CD4-positive, CD25-positive, alpha-beta regulatory T cell (primary cell): ENCODE measurements around the gene ABCA8. TPM values are rescaled to one million over a fixed set of nuclear protein-coding genes. Genes with fewer than 3 reads are reported as not detected.

Experiments
- ATAC-seq, 2 donors: fragments of 150-1000 bp; cut with Tn5 transposase; one replicate each; pipeline ENCODE4 v1.10.0; 2021; ENCODE audit warnings: low read depth in 2 of 2, moderate number of reproducible peaks in 2 of 2, moderate library complexity in 1 of 2
- DNase-seq, 3 donors: peaks; one replicate each; pipeline versions ENCODE4 v3.0.0 to v3.0.0-alpha.2; 2012 to 2022; ENCODE audit warnings: mixed read lengths in 1 of 3
- H3K27ac ChIP-seq: one replicate; pipeline ENCODE4 v1.7.0; 2013; ENCODE audit warnings: mild to moderate bottlenecking, low read length; ENCODE audit not compliant: insufficient read depth, poor library complexity, severe bottlenecking
- H3K27me3 ChIP-seq: one replicate; pipeline ENCODE4 v1.7.0; 2013; ENCODE audit warnings: low read length; ENCODE audit not compliant: control insufficient read depth, insufficient read depth
- H3K36me3 ChIP-seq: one replicate; pipeline ENCODE4 v1.7.0; 2013; ENCODE audit warnings: mild to moderate bottlenecking, low read length, moderate library complexity; ENCODE audit not compliant: control insufficient read depth, insufficient read depth
- H3K4me1 ChIP-seq: 2 replicates; pipeline ENCODE4 v1.7.0; 2013; ENCODE audit warnings: mild to moderate bottlenecking, low read length; ENCODE audit not compliant: insufficient read depth, control insufficient read depth, poor library complexity, severe bottlenecking
- H3K4me3 ChIP-seq: one replicate; pipeline ENCODE4 v1.7.0; 2013; ENCODE audit warnings: low read depth, mild to moderate bottlenecking, low read length, moderate library complexity
- H3K9me3 ChIP-seq, 2 experiments: 1 replicate in 1 of 2; 2 replicates in 1 of 2; pipeline ENCODE4 v1.7.0; 2013; ENCODE audit warnings: low read length in 2 of 2, mild to moderate bottlenecking in 1 of 2, moderate library complexity in 1 of 2; ENCODE audit not compliant: control insufficient read depth in 2 of 2
- H3K27ac Mint-ChIP-seq, 3 donors: one replicate each; pipeline ENCODE4 v1.8.0; 2020 to 2022; ENCODE audit warnings: mild to moderate bottlenecking in 3 of 3, mixed read lengths in 3 of 3, moderate library complexity in 2 of 3
- H3K27me3 Mint-ChIP-seq: one replicate; pipeline ENCODE4 v1.8.0; 2022; ENCODE audit warnings: mild to moderate bottlenecking, mixed read lengths
- H3K36me3 Mint-ChIP-seq: one replicate; pipeline ENCODE4 v1.8.0; 2020; ENCODE audit warnings: mixed read lengths
- H3K4me1 Mint-ChIP-seq, 4 donors: one replicate each; pipeline ENCODE4 v1.8.0; 2020 to 2022; ENCODE audit warnings: mixed read lengths in 4 of 4, mild to moderate bottlenecking in 1 of 4
- H3K4me3 Mint-ChIP-seq, 4 donors: one replicate each; pipeline ENCODE4 v1.8.0; 2020 to 2022; ENCODE audit warnings: mild to moderate bottlenecking in 4 of 4, mixed read lengths in 4 of 4, moderate library complexity in 3 of 4
- H3K9me3 Mint-ChIP-seq, 7 donors: one replicate each; pipeline ENCODE4 v1.8.0; 2020 to 2022; ENCODE audit warnings: mixed read lengths in 7 of 7, mild to moderate bottlenecking in 3 of 7, moderate library complexity in 2 of 7
- polyA plus RNA-seq, 4 donors: library from polyadenylated mRNA; unstranded; fragments of 300-500 nt; fragmentation: Illumina TruSeq; gene quantifications; one replicate each; pipeline ENCODE4 v1.2.3, GENCODE V29; 2021
- total RNA-seq: library from RNA; stranded (reverse); gene quantifications from one replicate; pipeline ENCODE4 v1.2.3, GENCODE V29; 2022

Gene ABCA8
- total and polyA plus RNA-seq, 5 donors from 2014 or later: not detected

- no peak overlapping the region for H3K27ac ChIP-seq
- DNase-seq (no peak), ATAC-seq (no peak)
- H3K27ac Mint-ChIP-seq: no peak overlapping the region
- H3K36me3 Mint-ChIP-seq: no peaks in the 10 kb centered on the region
- H3K27me3 Mint-ChIP-seq: peaks cover 5% of the 10 kb centered on the region
- H3K4me1 ChIP-seq: no peaks in the 10 kb centered on the region
- H3K36me3 ChIP-seq: no peaks in the 10 kb centered on the region
- no peaks in the 10 kb centered on the region for H3K4me1 Mint-ChIP-seq
- no peaks in the 10 kb centered on the region for H3K9me3 ChIP-seq
- H3K27me3 ChIP-seq: no peaks in the 10 kb centered on the region
- H3K9me3 Mint-ChIP-seq: peaks cover 0 to 9% (median 3%) of the 10 kb centered on the region in 7 donors
- no peak overlapping the region for H3K4me3 ChIP-seq
- no peak overlapping the region for H3K4me3 Mint-ChIP-seq
Measured at GRCh38 chr17:68878226-68878885, 76.8 kb downstream of the ABCA8 start.

GRCh38 chr17:68871447-68871846 lies 83.7 kb downstream of the ABCA8 start:
- peaks cover 0 to 5% (median 0%) of the 10 kb centered on the region in 7 donors for H3K9me3 Mint-ChIP-seq

GRCh38 chr17:68870976-68871375 lies 84.2 kb downstream of the ABCA8 start:
- no peaks in the 10 kb centered on the region for H3K27me3 Mint-ChIP-seq
- H3K27ac ChIP-seq: no peak overlapping the region
- H3K36me3 Mint-ChIP-seq: no peaks in the 10 kb centered on the region
- no peak overlapping the region for H3K27ac Mint-ChIP-seq
- no peaks in the 10 kb centered on the region for H3K36me3 ChIP-seq
- ATAC-seq (no peak), DNase-seq (no peak)
- H3K27me3 ChIP-seq: peaks cover 2% of the 10 kb centered on the region
- H3K4me3 ChIP-seq: no peak overlapping the region
- no peaks in the 10 kb centered on the region for H3K9me3 ChIP-seq
- no peaks in the 10 kb centered on the region for H3K4me1 Mint-ChIP-seq
- H3K9me3 Mint-ChIP-seq: peaks cover 0 to 7% (median 0%) of the 10 kb centered on the region in 7 donors
- no peak overlapping the region for H3K4me3 Mint-ChIP-seq
- H3K4me1 ChIP-seq: no peaks in the 10 kb centered on the region

More at GRCh38 chr17:68871447-68871846, 83.7 kb downstream of the ABCA8 start:
- H3K4me1 ChIP-seq: no peaks in the 10 kb centered on the region
- no peaks in the 10 kb centered on the region for H3K36me3 Mint-ChIP-seq
- DNase-seq (no peak), ATAC-seq (no peak)
- H3K9me3 ChIP-seq: no peaks in the 10 kb centered on the region
- H3K4me3 Mint-ChIP-seq: no peak overlapping the region
- no peak overlapping the region for H3K4me3 ChIP-seq
- H3K36me3 ChIP-seq: no peaks in the 10 kb centered on the region
- peaks cover 2% of the 10 kb centered on the region for H3K27me3 ChIP-seq
- H3K27me3 Mint-ChIP-seq: no peaks in the 10 kb centered on the region
- no peak overlapping the region for H3K27ac ChIP-seq
- H3K27ac Mint-ChIP-seq: no peak overlapping the region
- no peaks in the 10 kb centered on the region for H3K4me1 Mint-ChIP-seq

GRCh38 chr17:68870161-68870826 lies 84.9 kb downstream of the ABCA8 start:
- Histone ChIP-seq H3K27me3 (peaks cover 2% of the 10 kb centered on the region), H3K36me3 (no peaks in the 10 kb centered on the region), H3K4me1 (no peaks in the 10 kb centered on the region), H3K4me3 (no peak overlapping the region), H3K9me3 (no peaks in the 10 kb centered on the region), H3K27ac (no peak overlapping the region)
- no peak overlapping the region for H3K4me3 Mint-ChIP-seq
- ATAC-seq (no peak), DNase-seq (no peak)
- H3K4me1 Mint-ChIP-seq: no peaks in the 10 kb centered on the region
- H3K36me3 Mint-ChIP-seq: no peaks in the 10 kb centered on the region
- peaks cover 0 to 7% (median 0%) of the 10 kb centered on the region in 7 donors for H3K9me3 Mint-ChIP-seq
- H3K27me3 Mint-ChIP-seq: no peaks in the 10 kb centered on the region
- H3K27ac Mint-ChIP-seq: no peak overlapping the region

GRCh38 chr17:68868708-68869107 lies 86.5 kb downstream of the ABCA8 start:
- no peaks in the 10 kb centered on the region for H3K4me1 ChIP-seq
- no peak overlapping the region for H3K4me3 Mint-ChIP-seq
- no peak overlapping the region for H3K27ac ChIP-seq
- H3K4me3 ChIP-seq: no peak overlapping the region
- no peaks in the 10 kb centered on the region for H3K36me3 ChIP-seq
- H3K27me3 ChIP-seq: peaks cover 2% of the 10 kb centered on the region
- no peaks in the 10 kb centered on the region for H3K27me3 Mint-ChIP-seq
- H3K4me1 Mint-ChIP-seq: no peaks in the 10 kb centered on the region
- no peaks in the 10 kb centered on the region for H3K36me3 Mint-ChIP-seq
- no peak for DNase-seq
- H3K27ac Mint-ChIP-seq: no peak overlapping the region
- no peaks in the 10 kb centered on the region for H3K9me3 ChIP-seq
- H3K9me3 Mint-ChIP-seq: peaks cover 0 to 6% (median 2%) of the 10 kb centered on the region in 7 donors
- ATAC-seq: no peak

GRCh38 chr17:68867759-68868516 lies 87.3 kb downstream of the ABCA8 start:
- H3K27ac Mint-ChIP-seq: no peak overlapping the region
- no peaks in the 10 kb centered on the region for H3K27me3 Mint-ChIP-seq
- H3K9me3 ChIP-seq: no peaks in the 10 kb centered on the region
- no peak for ATAC-seq
- no peak overlapping the region for H3K27ac ChIP-seq
- H3K9me3 Mint-ChIP-seq: peaks cover 0 to 6% (median 4%) of the 10 kb centered on the region in 7 donors
- no peak overlapping the region for H3K4me3 ChIP-seq
- DNase-seq: no peak
- H3K36me3 ChIP-seq: no peaks in the 10 kb centered on the region
- H3K4me3 Mint-ChIP-seq: no peak overlapping the region
- H3K36me3 Mint-ChIP-seq: no peaks in the 10 kb centered on the region
- H3K4me1 ChIP-seq: no peaks in the 10 kb centered on the region
- H3K4me1 Mint-ChIP-seq: no peaks in the 10 kb centered on the region
- H3K27me3 ChIP-seq: peaks cover 2% of the 10 kb centered on the region

GRCh38 chr17:68865584-68865983 lies 89.6 kb downstream of the ABCA8 start:
- Mint-ChIP-seq H3K9me3 (peaks cover 0 to 6% (median 4%) of the 10 kb centered on the region in 7 donors), H3K27me3 (no peaks in the 10 kb centered on the region), H3K4me3 (no peak overlapping the region), H3K4me1 (no peaks in the 10 kb centered on the region), H3K36me3 (no peaks in the 10 kb centered on the region), H3K27ac (no peak overlapping the region)
- DNase-seq (no peak), ATAC-seq (no peak)
- Histone ChIP-seq H3K4me3 (no peak overlapping the region), H3K27ac (no peak overlapping the region), H3K36me3 (no peaks in the 10 kb centered on the region), H3K27me3 (peaks cover 2% of the 10 kb centered on the region), H3K9me3 (no peaks in the 10 kb centered on the region), H3K4me1 (no peaks in the 10 kb centered on the region)
